Sciatic nerve (tissue), 2 donors: Measurements from ENCODE around the gene GNPDA1. TPM values are rescaled to one million over a fixed set of nuclear protein-coding genes. Genes with fewer than 3 reads are reported as not detected.
A peak's percentile ranks its signal among the peaks of the same experiment; 100 is the strongest.

Source experiments
- ATAC-seq: fragments of 200-7000 bp; cut with Tn5 transposase; one replicate; pipeline ENCODE4 v1.9.1; 2020; ENCODE audit warnings: mild to moderate bottlenecking, moderate library complexity
- DNase-seq: peaks from one replicate; pipeline ENCODE4 v3.0.0-alpha.2; 2020; ENCODE audit warnings: low spot score
- intact Hi-C: fragments of 100-400 bp; cut with DNase I; formaldehyde crosslinking; loops from one replicate; pipeline ENCODE4 v1.14.2; 2022
- total RNA-seq: library from RNA; stranded (reverse); fragmentation: NEBNext Ultra II Directional; extraction: Animal tissue kit (Norgen Biotek cat#: 25700); gene quantifications from one replicate; pipeline ENCODE4 v1.2.1, GENCODE V29; 2021
- donor health status: DM: no; HTN: no; CAD: no.
- donor health status: DM: no; HTN: no; CAD: no.

Gene GNPDA1
- total RNA-seq, 1 donor from 2014 or later: 23.9 TPM

- intact Hi-C loops: loop anchor here (10.0 kb wide), 1 partner anchor 90 kb away; the partner anchor contains the start of gene PCDH1
- ATAC-seq (no peak), DNase-seq (no peak)
Observed at GRCh38 chr5:141965071-141965470, 47.8 kb downstream of the GNPDA1 start.

- intact Hi-C loops: loop anchor here (10.0 kb wide), 1 partner anchor 89 kb away; the partner anchor contains the start of gene PCDH1
- ATAC-seq (no peak), DNase-seq (no peak)
Observed at GRCh38 chr5:141963701-141964100, 49.1 kb downstream of the GNPDA1 start.

- intact Hi-C loops: loop anchor here (10.0 kb wide), 1 partner anchor 87 kb away; the partner anchor contains the start of gene PCDH1
- no peak for ATAC-seq
- no peak for DNase-seq
Observed at GRCh38 chr5:141961466-141961865, 51.4 kb downstream of the GNPDA1 start.

- DNase-seq: peak; percentile 95
- intact Hi-C loops: loop anchor here (10.0 kb wide), 1 partner anchor 86 kb away; the partner anchor contains the start of gene PCDH1
- peak; percentile 92 for ATAC-seq
Observed at GRCh38 chr5:141960449-141961323, 52.1 kb downstream of the GNPDA1 start.

GRCh38 chr5:141960018-141960417 lies 52.8 kb downstream of the GNPDA1 start:
- ATAC-seq (no peak), DNase-seq (no peak)
- intact Hi-C loops: loop anchor here (10.0 kb wide), 1 partner anchor 85 kb away; the partner anchor contains the start of gene PCDH1

- DNase-seq (no peak), ATAC-seq (peak; percentile 13)
- intact Hi-C loops: loop anchor here (5.0 kb wide), 2 partner anchors 266 to 886 kb away; no protein-coding TSS in a partner anchor
Observed at GRCh38 chr5:141958546-141959172, 54.2 kb downstream of the GNPDA1 start.

GRCh38 chr5:141958113-141958512 lies 54.7 kb downstream of the GNPDA1 start, which contains the start of gene PCDH12:
TSS of gene PCDH12 (minus strand) at chr5:141958202. CDS start at chr5:141957851, 351 bp downstream.
- intact Hi-C loops: loop anchor here (5.0 kb wide), 2 partner anchors 266 to 886 kb away; no protein-coding TSS in a partner anchor
- DNase-seq (no peak), ATAC-seq (peak; percentile 37)

- ATAC-seq: no peak
- intact Hi-C loops: loop anchor here (5.0 kb wide), 2 partner anchors 265 to 885 kb away; no protein-coding TSS in a partner anchor
- DNase-seq: no peak
Observed at GRCh38 chr5:141957367-141957996, 55.3 kb downstream of the GNPDA1 start.

- DNase-seq (no peak), ATAC-seq (no peak)
- intact Hi-C loops: no loop called here
Observed at GRCh38 chr5:141954194-141954593, 58.6 kb downstream of the GNPDA1 start.

- ATAC-seq (no peak), DNase-seq (no peak)
- intact Hi-C loops: no loop called here
Observed at GRCh38 chr5:141952020-141952419, 60.8 kb downstream of the GNPDA1 start.

- DNase-seq (no peak), ATAC-seq (no peak)
- intact Hi-C loops: no loop called here
Observed at GRCh38 chr5:141951332-141951781, 61.5 kb downstream of the GNPDA1 start.

Other genes with a start within 250 kb of the GNPDA1 start
- gene PCDH1, start 134.6 kb downstream of the GNPDA1 start, total RNA-seq: 36.4 TPM
- 73.3 TPM for gene DELE1, start 89.2 kb downstream of the GNPDA1 start, total RNA-seq
- gene PCDH12, start 54.8 kb downstream of the GNPDA1 start, total RNA-seq: 7.0 TPM
- 58.1 TPM for gene RNF14, start 43.9 kb downstream of the GNPDA1 start, total RNA-seq
- gene NDFIP1, start 95.8 kb upstream of the GNPDA1 start, total RNA-seq: 86.5 TPM